ENCODE measurements around the gene CSNK2A1.

- TF ChIP-seq CTCF (IDR thresholded peaks at IDR 0.05) = no peak
- peak; percentile 79 for TF ChIP-seq POLR2A (IDR thresholded peaks at IDR 0.05)
Measured at GRCh38 chr20:543369-544152, at the start of gene CSNK2A1.
